ENCODE data around the gene PCBP1.

PCBP1 gene

DNA sequence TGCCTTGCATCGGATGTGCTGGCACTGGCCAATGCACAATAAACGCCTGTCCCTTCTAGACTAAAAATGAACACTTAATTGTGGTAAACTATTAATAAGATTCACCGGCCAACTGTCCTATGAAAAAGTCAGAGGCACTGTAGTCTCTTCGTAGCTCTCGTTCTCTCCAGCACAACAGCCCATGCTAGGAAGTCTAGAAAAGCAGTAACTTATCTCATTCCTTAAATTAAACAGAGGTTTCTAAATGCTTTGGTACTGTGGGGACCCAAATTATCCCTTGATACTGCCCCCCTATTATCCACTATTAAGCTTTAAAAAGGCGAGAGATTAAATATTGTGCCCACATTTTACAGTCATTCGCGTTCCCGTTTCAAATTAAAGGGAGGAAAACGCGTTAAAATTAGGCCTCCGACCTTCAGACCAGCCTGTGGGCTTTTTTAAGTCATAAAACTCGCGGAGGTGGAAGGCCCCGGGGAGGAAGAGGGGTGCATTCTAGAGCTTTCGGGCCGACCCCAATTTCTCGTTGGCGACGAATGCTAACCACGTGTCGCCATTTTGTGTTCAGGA lies 1.5 kb upstream of the PCBP1 start:
- peaks cover 23% of the 10 kb centered on the region for H3K79me2 ChIP-seq (ENCODE audit: control insufficient read depth, insufficient read depth, low read length, poor library complexity)
- peak overlapping the region; percentile 92 for H2AFZ ChIP-seq (ENCODE audit: insufficient read depth, low read length, poor library complexity)
- H3K4me2 ChIP-seq (ENCODE audit: low read length), result peak overlapping the region; percentile 57
- peak overlapping the region; percentile 93 for H3K9ac ChIP-seq (ENCODE audit: low read length)
- peak overlapping the region; percentile 46 for H2AK5ac ChIP-seq (ENCODE audit: low read length)
- peak overlapping the region; percentile 81 for H4K12ac ChIP-seq (ENCODE audit: low read depth, low read length)
- peak overlapping the region; percentile 93 for H2BK120ac ChIP-seq (ENCODE audit: insufficient read depth, low read length, poor library complexity)
- peak overlapping the region; percentile 99 for H3K18ac ChIP-seq (ENCODE audit: low read length)
- H3K27ac ChIP-seq (ENCODE audit: low read depth, low read length), result peak overlapping the region; percentile 100
- peak overlapping the region; percentile 85 for H3K4ac ChIP-seq (ENCODE audit: low read depth, low read length)
- peak overlapping the region; percentile 97 for H4K8ac ChIP-seq (ENCODE audit: low read depth, low read length)
- no peak overlapping the region for H3K23ac ChIP-seq (ENCODE audit: low read length)
- no peak for DNase-seq
- no CpG with 5 or more reads among the region's 22 CpGs for WGBS (ENCODE audit: extremely low coverage, insufficient coverage, insufficient read length)
- peaks cover 34% of the 10 kb centered on the region for H3K79me1 ChIP-seq (ENCODE audit: low read length)
- peak overlapping the region; percentile 89 for H2BK5ac ChIP-seq (ENCODE audit: low read depth, low read length, poor library complexity)
- H3K9me3 ChIP-seq (ENCODE audit: insufficient read depth, low read depth, low read length), result no peaks in the 10 kb centered on the region
- peak overlapping the region; percentile 60 for H3K4me3 ChIP-seq (ENCODE audit: low read depth, low read length)
- H2BK12ac ChIP-seq (ENCODE audit: low read length), result no peak overlapping the region
- H3K27me3 ChIP-seq (ENCODE audit: insufficient read depth, low read length), result no peaks in the 10 kb centered on the region
- H3K14ac ChIP-seq (ENCODE audit: low read length), result peak overlapping the region; percentile 88
- peaks cover 9 to 11% of the 10 kb centered on the region in 2 experiments for H3K36me3 ChIP-seq (ENCODE audit: control insufficient read depth in 1 of 2, insufficient read depth in 2 of 2, low read length in 2 of 2)
- peaks cover 3 to 12% of the 10 kb centered on the region in 2 experiments for H3K4me1 ChIP-seq (ENCODE audit: control insufficient read depth in 1 of 2, insufficient read depth in 2 of 2, low read length in 2 of 2)
- H4K91ac ChIP-seq (ENCODE audit: low read depth, low read length), result peak overlapping the region; percentile 99

DNA sequence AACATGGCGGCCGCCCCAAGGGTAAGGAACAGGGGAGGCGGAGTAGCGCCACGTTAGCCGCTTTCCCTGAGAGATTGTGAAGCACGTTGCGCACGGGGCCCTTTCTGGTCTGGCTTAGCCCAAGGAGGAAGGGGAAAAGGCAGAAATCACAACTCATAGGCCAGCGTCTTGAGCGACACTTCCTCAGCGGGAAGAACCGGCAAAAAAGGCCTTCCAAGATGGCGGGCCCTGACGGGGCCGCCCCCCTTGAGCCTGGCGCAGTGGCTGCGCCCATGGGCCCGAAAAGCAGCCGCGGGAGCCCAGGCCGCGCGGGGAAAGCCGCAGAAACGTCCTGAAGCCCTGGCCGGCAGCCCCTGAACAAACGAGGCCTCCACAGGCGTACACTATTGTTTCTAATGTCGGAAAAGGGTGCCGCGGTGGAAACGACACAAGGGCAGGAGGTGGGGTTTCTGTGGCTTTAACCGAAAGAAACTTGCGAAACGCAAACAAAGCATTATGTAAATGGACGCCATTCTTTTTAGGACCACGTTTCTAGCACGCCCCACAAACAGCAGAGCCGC lies 919 bp upstream of the PCBP1 start:
- peak overlapping the region; percentile 60 for H3K4me3 ChIP-seq (ENCODE audit: low read depth, low read length)
- peak overlapping the region; percentile 92 for H2AFZ ChIP-seq (ENCODE audit: insufficient read depth, low read length, poor library complexity)
- H3K27me3 ChIP-seq (ENCODE audit: insufficient read depth, low read length), result no peaks in the 10 kb centered on the region
- H3K23ac ChIP-seq (ENCODE audit: low read length), result no peak overlapping the region
- H2BK120ac ChIP-seq (ENCODE audit: insufficient read depth, low read length, poor library complexity), result peak overlapping the region; percentile 93
- peaks cover 7 to 10% of the 10 kb centered on the region in 2 experiments for H3K36me3 ChIP-seq (ENCODE audit: control insufficient read depth in 1 of 2, insufficient read depth in 2 of 2, low read length in 2 of 2)
- WGBS (ENCODE audit: extremely low coverage, insufficient coverage, insufficient read length), result no CpG with 5 or more reads among the region's 40 CpGs
- H4K8ac ChIP-seq (ENCODE audit: low read depth, low read length), result peak overlapping the region; percentile 97
- H4K91ac ChIP-seq (ENCODE audit: low read depth, low read length), result peak overlapping the region; percentile 99
- H3K9me3 ChIP-seq (ENCODE audit: insufficient read depth, low read depth, low read length), result no peaks in the 10 kb centered on the region
- peak overlapping the region; percentile 93 for H3K9ac ChIP-seq (ENCODE audit: low read length)
- peaks cover 34% of the 10 kb centered on the region for H3K79me1 ChIP-seq (ENCODE audit: low read length)
- peaks cover 23% of the 10 kb centered on the region for H3K79me2 ChIP-seq (ENCODE audit: control insufficient read depth, insufficient read depth, low read length, poor library complexity)
- DNase-seq, result peak; percentile 66 to 92
- peak overlapping the region; percentile 100 for H3K27ac ChIP-seq (ENCODE audit: low read depth, low read length)
- peak overlapping the region; percentile 89 for H2BK5ac ChIP-seq (ENCODE audit: low read depth, low read length, poor library complexity)
- H3K4ac ChIP-seq (ENCODE audit: low read depth, low read length), result peak overlapping the region; percentile 85
- H2AK5ac ChIP-seq (ENCODE audit: low read length), result peak overlapping the region; percentile 46
- peaks cover 3 to 12% of the 10 kb centered on the region in 2 experiments for H3K4me1 ChIP-seq (ENCODE audit: control insufficient read depth in 1 of 2, insufficient read depth in 2 of 2, low read length in 2 of 2)
- H3K4me2 ChIP-seq (ENCODE audit: low read length), result peak overlapping the region; percentile 57
- H3K18ac ChIP-seq (ENCODE audit: low read length), result peak overlapping the region; percentile 99
- H2BK12ac ChIP-seq (ENCODE audit: low read length), result no peak overlapping the region
- peak overlapping the region; percentile 81 for H4K12ac ChIP-seq (ENCODE audit: low read depth, low read length)
- H3K14ac ChIP-seq (ENCODE audit: low read length), result peak overlapping the region; percentile 88

DNA sequence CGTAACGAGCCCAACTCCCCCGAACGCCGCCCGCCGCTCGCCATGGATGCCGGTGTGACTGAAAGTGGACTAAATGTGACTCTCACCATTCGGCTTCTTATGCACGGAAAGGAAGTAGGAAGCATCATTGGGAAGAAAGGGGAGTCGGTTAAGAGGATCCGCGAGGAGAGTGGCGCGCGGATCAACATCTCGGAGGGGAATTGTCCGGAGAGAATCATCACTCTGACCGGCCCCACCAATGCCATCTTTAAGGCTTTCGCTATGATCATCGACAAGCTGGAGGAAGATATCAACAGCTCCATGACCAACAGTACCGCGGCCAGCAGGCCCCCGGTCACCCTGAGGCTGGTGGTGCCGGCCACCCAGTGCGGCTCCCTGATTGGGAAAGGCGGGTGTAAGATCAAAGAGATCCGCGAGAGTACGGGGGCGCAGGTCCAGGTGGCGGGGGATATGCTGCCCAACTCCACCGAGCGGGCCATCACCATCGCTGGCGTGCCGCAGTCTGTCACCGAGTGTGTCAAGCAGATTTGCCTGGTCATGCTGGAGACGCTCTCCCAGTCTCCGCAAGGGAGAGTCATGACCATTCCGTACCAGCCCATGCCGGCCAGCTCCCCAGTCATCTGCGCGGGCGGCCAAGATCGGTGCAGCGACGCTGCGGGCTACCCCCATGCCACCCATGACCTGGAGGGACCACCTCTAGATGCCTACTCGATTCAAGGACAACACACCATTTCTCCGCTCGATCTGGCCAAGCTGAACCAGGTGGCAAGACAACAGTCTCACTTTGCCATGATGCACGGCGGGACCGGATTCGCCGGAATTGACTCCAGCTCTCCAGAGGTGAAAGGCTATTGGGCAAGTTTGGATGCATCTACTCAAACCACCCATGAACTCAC lies 673 bp downstream of the PCBP1 start:
- H3K79me2 ChIP-seq (ENCODE audit: control insufficient read depth, insufficient read depth, low read length, poor library complexity), result peaks cover 23% of the 10 kb centered on the region
- no CpG with 5 or more reads among the region's 58 CpGs for WGBS (ENCODE audit: extremely low coverage, insufficient coverage, insufficient read length)
- peak overlapping the region; percentile 97 for H4K8ac ChIP-seq (ENCODE audit: low read depth, low read length)
- peak overlapping the region; percentile 93 for H3K14ac ChIP-seq (ENCODE audit: low read length)
- peak overlapping the region; percentile 56 for H2AK5ac ChIP-seq (ENCODE audit: low read length)
- no peaks in the 10 kb centered on the region for H3K9me3 ChIP-seq (ENCODE audit: insufficient read depth, low read depth, low read length)
- peak overlapping the region; percentile 98 for H3K4ac ChIP-seq (ENCODE audit: low read depth, low read length)
- H3K27ac ChIP-seq (ENCODE audit: low read depth, low read length), result peak overlapping the region; percentile 98
- no peaks in the 10 kb centered on the region for H3K27me3 ChIP-seq (ENCODE audit: insufficient read depth, low read length)
- H3K9ac ChIP-seq (ENCODE audit: low read length), result peak overlapping the region; percentile 98
- H2BK12ac ChIP-seq (ENCODE audit: low read length), result peak overlapping the region; percentile 25
- H3K36me3 ChIP-seq (ENCODE audit: control insufficient read depth in 1 of 2, insufficient read depth in 2 of 2, low read length in 2 of 2), result peaks cover 7% of the 10 kb centered on the region in 2 experiments
- peak overlapping the region; percentile 92 for H3K4me3 ChIP-seq (ENCODE audit: low read depth, low read length)
- peak overlapping the region; percentile 90 for H2BK5ac ChIP-seq (ENCODE audit: low read depth, low read length, poor library complexity)
- H3K4me1 ChIP-seq (ENCODE audit: control insufficient read depth in 1 of 2, insufficient read depth in 2 of 2, low read length in 2 of 2), result peaks cover 3 to 12% of the 10 kb centered on the region in 2 experiments
- peak overlapping the region; percentile 85 for H2BK120ac ChIP-seq (ENCODE audit: insufficient read depth, low read length, poor library complexity)
- DNase-seq, result peak; percentile 74 to 76
- peak overlapping the region; percentile 56 for H3K18ac ChIP-seq (ENCODE audit: low read length)
- H4K91ac ChIP-seq (ENCODE audit: low read depth, low read length), result peak overlapping the region; percentile 90
- peaks cover 34% of the 10 kb centered on the region for H3K79me1 ChIP-seq (ENCODE audit: low read length)
- no peak overlapping the region for H3K23ac ChIP-seq (ENCODE audit: low read length)
- peak overlapping the region; percentile 89 for H4K12ac ChIP-seq (ENCODE audit: low read depth, low read length)
- H2AFZ ChIP-seq (ENCODE audit: insufficient read depth, low read length, poor library complexity), result peak overlapping the region; percentile 32
- H3K4me2 ChIP-seq (ENCODE audit: low read length), result peak overlapping the region; percentile 76

DNA sequence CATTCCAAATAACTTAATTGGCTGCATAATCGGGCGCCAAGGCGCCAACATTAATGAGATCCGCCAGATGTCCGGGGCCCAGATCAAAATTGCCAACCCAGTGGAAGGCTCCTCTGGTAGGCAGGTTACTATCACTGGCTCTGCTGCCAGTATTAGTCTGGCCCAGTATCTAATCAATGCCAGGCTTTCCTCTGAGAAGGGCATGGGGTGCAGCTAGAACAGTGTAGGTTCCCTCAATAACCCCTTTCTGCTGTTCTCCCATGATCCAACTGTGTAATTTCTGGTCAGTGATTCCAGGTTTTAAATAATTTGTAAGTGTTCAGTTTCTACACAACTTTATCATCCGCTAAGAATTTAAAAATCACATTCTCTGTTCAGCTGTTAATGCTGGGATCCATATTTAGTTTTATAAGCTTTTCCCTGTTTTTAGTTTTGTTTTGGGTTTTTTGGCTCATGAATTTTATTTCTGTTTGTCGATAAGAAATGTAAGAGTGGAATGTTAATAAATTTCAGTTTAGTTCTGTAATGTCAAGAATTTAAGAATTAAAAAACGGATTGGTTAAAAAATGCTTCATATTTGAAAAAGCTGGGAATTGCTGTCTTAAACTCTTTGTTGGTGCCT lies 1.4 kb downstream of the PCBP1 start:
- Histone ChIP-seq H3K23ac (ENCODE audit: low read length) (no peak overlapping the region), H4K12ac (ENCODE audit: low read depth, low read length) (peak overlapping the region; percentile 89), H3K4me3 (ENCODE audit: low read depth, low read length) (peak overlapping the region; percentile 92), H4K8ac (ENCODE audit: low read depth, low read length) (peak overlapping the region; percentile 97), H3K18ac (ENCODE audit: low read length) (peak overlapping the region; percentile 56), H3K14ac (ENCODE audit: low read length) (peak overlapping the region; percentile 93), H2AK5ac (ENCODE audit: low read length) (peak overlapping the region; percentile 56), H3K36me3 (ENCODE audit: control insufficient read depth in 1 of 2, insufficient read depth in 2 of 2, low read length in 2 of 2) (peaks cover 7% of the 10 kb centered on the region in 2 experiments), H3K4me2 (ENCODE audit: low read length) (peak overlapping the region; percentile 77), H3K79me2 (ENCODE audit: control insufficient read depth, insufficient read depth, low read length, poor library complexity) (peaks cover 23% of the 10 kb centered on the region), H2AFZ (ENCODE audit: insufficient read depth, low read length, poor library complexity) (peak overlapping the region; percentile 20), H4K91ac (ENCODE audit: low read depth, low read length) (peak overlapping the region; percentile 90), H3K9ac (ENCODE audit: low read length) (peak overlapping the region; percentile 98), H3K4ac (ENCODE audit: low read depth, low read length) (peak overlapping the region; percentile 98), H3K9me3 (ENCODE audit: insufficient read depth, low read depth, low read length) (no peaks in the 10 kb centered on the region), H2BK12ac (ENCODE audit: low read length) (peak overlapping the region; percentile 52), H3K4me1 (ENCODE audit: control insufficient read depth in 1 of 2, insufficient read depth in 2 of 2, low read length in 2 of 2) (peaks cover 3 to 12% of the 10 kb centered on the region in 2 experiments), H3K27me3 (ENCODE audit: insufficient read depth, low read length) (no peaks in the 10 kb centered on the region), H2BK5ac (ENCODE audit: low read depth, low read length, poor library complexity) (peak overlapping the region; percentile 90), H3K79me1 (ENCODE audit: low read length) (peaks cover 34% of the 10 kb centered on the region), H3K27ac (ENCODE audit: low read depth, low read length) (peak overlapping the region; percentile 98), H2BK120ac (ENCODE audit: insufficient read depth, low read length, poor library complexity) (peak overlapping the region; percentile 85)
- no CpG with 5 or more reads among the region's 8 CpGs for WGBS (ENCODE audit: extremely low coverage, insufficient coverage, insufficient read length)
- no peak for DNase-seq
